Trophoblast cell (in vitro differentiated cells and primary cell): ENCODE measurements around the gene ADM2.
A peak's percentile ranks its signal among the peaks of the same experiment; 100 is the strongest.

Experiments
- DNase-seq, 2 donors: peaks; one replicate each; pipeline ENCODE4 v3.0.0-alpha.2; 2016
- H2AFZ ChIP-seq: 2 replicates; pipeline ENCODE4 v1.6.1; 2013; ENCODE audit warnings: low read length, moderate library complexity, mild to moderate bottlenecking; ENCODE audit not compliant: insufficient read depth, poor library complexity
- H2AK5ac ChIP-seq: 2 replicates; pipeline ENCODE4 v1.6.1; 2013; ENCODE audit warnings: mild to moderate bottlenecking, low read length
- H2BK120ac ChIP-seq: 2 replicates; pipeline ENCODE4 v1.6.1; 2013; ENCODE audit warnings: low read length, mild to moderate bottlenecking, moderate library complexity; ENCODE audit not compliant: insufficient read depth, poor library complexity
- H2BK12ac ChIP-seq: 2 replicates; pipeline ENCODE4 v1.6.1; 2013; ENCODE audit warnings: mild to moderate bottlenecking, low read length, moderate library complexity
- H2BK5ac ChIP-seq: 2 replicates; pipeline ENCODE4 v1.6.1; 2013; ENCODE audit warnings: low read length, low read depth, moderate library complexity, mild to moderate bottlenecking; ENCODE audit not compliant: poor library complexity
- H3K14ac ChIP-seq: 2 replicates; pipeline ENCODE4 v1.6.1; 2013; ENCODE audit warnings: mild to moderate bottlenecking, low read length
- H3K18ac ChIP-seq: 2 replicates; pipeline ENCODE4 v1.6.1; 2013; ENCODE audit warnings: mild to moderate bottlenecking, low read length
- H3K23ac ChIP-seq: 2 replicates; pipeline ENCODE4 v1.6.1; 2013; ENCODE audit warnings: low read length
- H3K27ac ChIP-seq: 2 replicates; pipeline ENCODE4 v1.5.1; 2013; ENCODE audit warnings: low read depth, mild to moderate bottlenecking, inconsistent platforms, low read length, moderate library complexity
- H3K27me3 ChIP-seq: 2 replicates; pipeline ENCODE4 v1.6.1; 2013; ENCODE audit warnings: inconsistent platforms, mild to moderate bottlenecking, low read length, moderate library complexity; ENCODE audit not compliant: insufficient read depth
- H3K36me3 ChIP-seq, 2 experiments: 1 replicate in 1 of 2; 2 replicates in 1 of 2; pipeline ENCODE4 v1.6.1; 2013; ENCODE audit warnings: low read length in 2 of 2, mild to moderate bottlenecking in 2 of 2, moderate library complexity in 1 of 2; ENCODE audit not compliant: insufficient read depth in 2 of 2, control insufficient read depth in 1 of 2
- H3K4ac ChIP-seq: 2 replicates; pipeline ENCODE4 v1.6.1; 2013; ENCODE audit warnings: low read depth, mild to moderate bottlenecking, low read length, moderate library complexity
- H3K4me1 ChIP-seq, 2 experiments: 1 replicate in 1 of 2; 2 replicates in 1 of 2; pipeline ENCODE4 v1.6.1; 2013; ENCODE audit warnings: low read length in 2 of 2, mild to moderate bottlenecking in 2 of 2, moderate library complexity in 1 of 2; ENCODE audit not compliant: insufficient read depth in 2 of 2, control insufficient read depth in 1 of 2
- H3K4me2 ChIP-seq: 2 replicates; pipeline ENCODE4 v1.6.1; 2013; ENCODE audit warnings: inconsistent platforms, mild to moderate bottlenecking, low read length, moderate library complexity
- H3K4me3 ChIP-seq: 2 replicates; pipeline ENCODE4 v1.5.1; 2013; ENCODE audit warnings: mild to moderate bottlenecking, low read depth, low read length, inconsistent platforms
- H3K79me1 ChIP-seq: one replicate; pipeline ENCODE4 v1.6.1; 2013; ENCODE audit warnings: low read length
- H3K79me2 ChIP-seq: 2 replicates; pipeline ENCODE4 v1.6.1; 2013; ENCODE audit warnings: low read length, mild to moderate bottlenecking; ENCODE audit not compliant: control insufficient read depth, insufficient read depth, poor library complexity
- H3K9ac ChIP-seq: 2 replicates; pipeline ENCODE4 v1.6.1; 2013; ENCODE audit warnings: mild to moderate bottlenecking, low read length
- H3K9me3 ChIP-seq: 2 replicates; pipeline ENCODE4 v1.6.1; 2013; ENCODE audit warnings: low read depth, mild to moderate bottlenecking, control low read depth, inconsistent platforms, low read length; ENCODE audit not compliant: insufficient read depth
- H4K12ac ChIP-seq: 2 replicates; pipeline ENCODE4 v1.6.1; 2013; ENCODE audit warnings: low read depth, mild to moderate bottlenecking, low read length, moderate library complexity
- H4K8ac ChIP-seq: 2 replicates; pipeline ENCODE4 v1.6.1; 2013; ENCODE audit warnings: low read depth, mild to moderate bottlenecking, low read length, moderate library complexity
- H4K91ac ChIP-seq: one replicate; pipeline ENCODE4 v1.6.1; 2013; ENCODE audit warnings: low read depth, mild to moderate bottlenecking, low read length, moderate library complexity
- WGBS: extraction: QIAGEN DNeasy Blood & Tissue Kit; methylation state at CpG from one replicate; pipeline ENCODE4 v1.1.7; 2013; ENCODE audit warnings: missing lambda C conversion rate; ENCODE audit not compliant: insufficient read length, insufficient coverage; ENCODE audit errors: extremely low coverage; 5-methylcytosine and 5-hydroxymethylcytosine counted together

The ADM2 gene

DNA sequence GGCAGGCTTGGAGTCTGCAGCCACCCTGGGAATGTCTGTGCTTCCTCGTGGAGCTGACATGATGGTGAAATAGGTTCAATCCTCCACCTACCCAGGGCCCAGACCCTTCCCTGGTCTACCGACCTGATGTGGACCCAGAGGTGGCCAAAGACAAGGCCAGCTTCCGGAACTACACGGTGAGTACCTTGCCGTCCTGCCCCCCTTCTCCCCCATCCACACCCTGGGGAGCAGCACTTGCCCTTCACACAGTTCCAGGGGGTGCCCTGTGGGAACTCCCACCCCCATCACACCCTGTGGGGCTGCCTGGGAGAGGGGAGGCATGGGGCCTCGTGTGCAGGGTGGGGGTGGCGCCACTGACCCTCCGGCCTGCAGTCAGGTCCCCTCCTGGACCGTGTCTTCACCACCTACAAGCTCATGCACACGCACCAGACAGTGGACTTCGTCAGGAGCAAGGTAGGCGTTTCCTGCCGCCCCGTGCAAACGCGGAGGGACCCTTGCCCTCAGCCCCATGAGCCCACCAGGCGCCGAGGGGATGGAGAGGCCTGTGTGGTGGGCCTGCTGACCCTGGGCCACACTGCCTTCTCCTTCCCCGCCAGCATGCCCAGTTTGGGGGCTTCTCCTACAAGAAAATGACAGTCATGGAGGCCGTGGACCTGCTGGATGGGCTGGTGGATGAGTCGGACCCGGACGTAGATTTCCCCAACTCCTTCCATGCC is 6.1 kb downstream of the ADM2 start:
- Histone ChIP-seq H4K12ac (no peak overlapping the region), H4K91ac (no peak overlapping the region), H3K14ac (no peak overlapping the region), H3K23ac (no peak overlapping the region), H3K4me3 (no peak overlapping the region), H2BK5ac (no peak overlapping the region), H3K36me3 (no peaks in the 10 kb centered on the region), H2AK5ac (no peak overlapping the region), H3K18ac (no peak overlapping the region), H3K9me3 (no peaks in the 10 kb centered on the region), H3K79me1 (no peaks in the 10 kb centered on the region), H3K27me3 (no peaks in the 10 kb centered on the region), H2BK120ac (no peak overlapping the region), H2AFZ (no peak overlapping the region), H3K4me1 (no peaks in the 10 kb centered on the region), H3K9ac (no peak overlapping the region), H3K27ac (no peak overlapping the region), H3K79me2 (no peaks in the 10 kb centered on the region), H3K4ac (no peak overlapping the region), H4K8ac (no peak overlapping the region), H2BK12ac (no peak overlapping the region), H3K4me2 (no peak overlapping the region)
- no CpG with 5 or more reads among the region's 23 CpGs for WGBS
- no peak for DNase-seq

- Histone ChIP-seq H3K27ac (no peak overlapping the region), H3K23ac (no peak overlapping the region), H4K8ac (no peak overlapping the region), H3K4me1 (no peaks in the 10 kb centered on the region), H2AK5ac (no peak overlapping the region), H3K14ac (no peak overlapping the region), H3K9me3 (no peaks in the 10 kb centered on the region), H2AFZ (no peak overlapping the region), H2BK5ac (no peak overlapping the region), H2BK12ac (no peak overlapping the region), H3K4ac (no peak overlapping the region), H3K79me1 (no peaks in the 10 kb centered on the region), H3K27me3 (no peaks in the 10 kb centered on the region), H3K18ac (no peak overlapping the region), H4K12ac (no peak overlapping the region), H3K9ac (no peak overlapping the region), H3K36me3 (no peaks in the 10 kb centered on the region), H2BK120ac (no peak overlapping the region), H3K4me2 (no peak overlapping the region), H4K91ac (no peak overlapping the region), H3K4me3 (no peak overlapping the region), H3K79me2 (no peaks in the 10 kb centered on the region)
- no CpG with 5 or more reads among the region's 18 CpGs for WGBS
- DNase-seq, result no peak
These were observed 6.8 kb downstream of the ADM2 start for GRCh38 chr22:50488006-50488677.

DNA sequence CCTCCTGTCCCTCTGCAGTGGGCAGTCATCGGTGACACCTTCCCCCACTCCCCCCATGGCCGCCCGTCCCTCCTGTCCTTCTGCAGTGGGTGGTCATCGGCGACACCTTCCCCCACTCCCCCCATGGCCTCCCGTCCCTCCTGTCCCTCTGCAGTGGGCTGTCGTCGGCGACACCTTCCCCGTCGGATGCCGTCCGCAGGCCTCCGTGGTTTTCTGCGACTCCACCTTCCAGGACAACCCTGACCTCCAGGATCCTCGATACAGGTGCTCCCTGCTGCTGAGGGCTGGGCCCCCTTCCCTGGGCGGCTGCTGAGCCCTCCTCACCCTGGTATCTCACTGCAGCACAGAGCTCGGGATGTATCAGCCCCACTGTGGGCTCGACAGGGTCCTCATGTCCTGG is 7.5 kb downstream of the ADM2 start:
- Histone ChIP-seq H2AK5ac (no peak overlapping the region), H3K14ac (no peak overlapping the region), H2AFZ (no peak overlapping the region), H3K4me2 (no peak overlapping the region), H3K4me3 (no peak overlapping the region), H4K8ac (no peak overlapping the region), H3K36me3 (no peaks in the 10 kb centered on the region), H2BK120ac (no peak overlapping the region), H3K79me1 (no peaks in the 10 kb centered on the region), H3K27me3 (no peaks in the 10 kb centered on the region), H3K4me1 (no peaks in the 10 kb centered on the region), H2BK5ac (no peak overlapping the region), H3K27ac (no peak overlapping the region), H2BK12ac (no peak overlapping the region), H3K4ac (no peak overlapping the region), H3K9me3 (no peaks in the 10 kb centered on the region), H3K18ac (no peak overlapping the region), H4K12ac (no peak overlapping the region), H3K23ac (no peak overlapping the region), H4K91ac (no peak overlapping the region), H3K79me2 (no peaks in the 10 kb centered on the region), H3K9ac (no peak overlapping the region)
- no peak for DNase-seq
- WGBS, result no CpG with 5 or more reads among the region's 19 CpGs

DNA sequence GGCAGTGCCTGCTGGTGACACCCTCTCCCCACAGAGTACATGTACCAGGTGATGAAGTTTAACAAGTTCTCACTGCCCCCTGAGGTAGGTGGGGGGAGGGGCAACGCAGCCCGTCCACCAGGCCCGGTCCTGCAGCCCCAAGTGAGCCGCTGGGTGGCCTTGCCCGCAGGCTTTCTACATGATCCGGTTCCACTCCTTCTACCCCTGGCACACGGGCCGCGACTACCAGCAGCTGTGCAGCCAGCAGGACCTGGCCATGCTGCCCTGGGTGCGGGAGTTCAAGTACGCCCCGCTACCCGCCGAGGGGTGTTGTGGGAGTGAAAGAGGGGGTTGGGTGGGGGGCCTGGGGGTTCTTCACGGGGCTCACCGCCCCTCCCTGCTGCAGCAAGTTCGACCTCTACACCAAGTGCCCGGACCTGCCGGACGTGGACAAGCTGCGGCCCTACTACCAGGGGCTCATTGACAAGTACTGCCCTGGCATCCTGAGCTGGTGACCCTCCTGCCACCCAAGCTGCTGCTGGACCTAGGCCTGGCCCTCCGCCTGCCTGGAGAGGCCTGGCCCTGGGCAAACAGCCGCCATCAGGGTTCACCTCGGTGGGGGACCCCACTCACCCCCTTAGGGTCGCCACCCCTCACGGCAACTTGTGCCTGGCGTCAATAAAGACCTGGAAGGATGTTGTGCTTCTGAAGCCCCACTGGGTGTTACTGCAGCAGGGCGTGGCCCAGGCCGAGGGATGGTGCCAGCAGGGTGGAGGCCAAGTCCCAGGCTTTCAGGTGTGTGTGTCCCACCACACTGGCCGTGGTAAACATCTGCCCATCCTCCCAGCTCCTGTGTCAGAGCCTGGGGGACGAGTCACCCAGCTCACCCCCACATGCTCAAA is 8.3 kb downstream of the ADM2 start:
- Histone ChIP-seq H3K14ac (no peak overlapping the region), H3K18ac (no peak overlapping the region), H3K36me3 (no peaks in the 10 kb centered on the region), H4K8ac (no peak overlapping the region), H3K4me3 (no peak overlapping the region), H3K4me1 (no peaks in the 10 kb centered on the region), H2BK120ac (no peak overlapping the region), H3K79me2 (no peaks in the 10 kb centered on the region), H2AK5ac (no peak overlapping the region), H3K27ac (no peak overlapping the region), H3K4ac (no peak overlapping the region), H3K27me3 (no peaks in the 10 kb centered on the region), H2BK12ac (no peak overlapping the region), H3K9me3 (no peaks in the 10 kb centered on the region), H3K79me1 (no peaks in the 10 kb centered on the region), H4K91ac (no peak overlapping the region), H2BK5ac (no peak overlapping the region), H3K4me2 (no peak overlapping the region), H2AFZ (no peak overlapping the region), H4K12ac (no peak overlapping the region), H3K23ac (no peak overlapping the region), H3K9ac (no peak overlapping the region)
- no CpG with 5 or more reads among the region's 31 CpGs for WGBS
- peak; percentile 51 to 69 for DNase-seq
